HG03175 (cell line): ENCODE measurements around the gene DCLK1.

Experiments used
- ATAC-seq: cut with Tn5 transposase; IDR thresholded peaks from one replicate; pipeline ENCODE4 v1.9.1; 2021; ENCODE audit warnings: mild to moderate bottlenecking, moderate library complexity; ENCODE audit not compliant: unreplicated experiment

The DCLK1 gene

GRCh38 chr13:35909837-35910540 is 221.2 kb downstream of the DCLK1 start:
- ATAC-seq = no peak

GRCh38 chr13:35909091-35909490 is 222.1 kb downstream of the DCLK1 start:
- no peak for ATAC-seq

- ATAC-seq = no peak
Measured at GRCh38 chr13:35908226-35908625, 223.0 kb downstream of the DCLK1 start.

GRCh38 chr13:35906636-35907035 is 224.5 kb downstream of the DCLK1 start:
- ATAC-seq = no peak

GRCh38 chr13:35903075-35903474 is 228.1 kb downstream of the DCLK1 start:
- no peak for ATAC-seq

- no peak for ATAC-seq
Measured at GRCh38 chr13:35898041-35898440, 233.1 kb downstream of the DCLK1 start.

GRCh38 chr13:35894636-35895035 is 236.5 kb downstream of the DCLK1 start:
- ATAC-seq = no peak

- no peak for ATAC-seq
Measured at GRCh38 chr13:35892837-35893814, 238.1 kb downstream of the DCLK1 start.

- ATAC-seq = no peak
Measured at GRCh38 chr13:35891507-35892441, 239.4 kb downstream of the DCLK1 start.

- ATAC-seq = no peak
Measured at GRCh38 chr13:35889560-35889959, 241.6 kb downstream of the DCLK1 start.

- no peak for ATAC-seq
Measured at GRCh38 chr13:35888981-35889380, 242.2 kb downstream of the DCLK1 start.

GRCh38 chr13:35888457-35888883 is 242.7 kb downstream of the DCLK1 start:
- ATAC-seq = no peak

- ATAC-seq = no peak
Measured at GRCh38 chr13:35887115-35887666, 244.0 kb downstream of the DCLK1 start.

- ATAC-seq = no peak
Measured at GRCh38 chr13:35886332-35887114, 244.7 kb downstream of the DCLK1 start.

- ATAC-seq = no peak
Measured at GRCh38 chr13:35884211-35884760, 246.9 kb downstream of the DCLK1 start.

GRCh38 chr13:35882722-35883497 is 248.3 kb downstream of the DCLK1 start:
- ATAC-seq = no peak

- ATAC-seq = no peak
Measured at GRCh38 chr13:35881360-35881759, 249.8 kb downstream of the DCLK1 start.

GRCh38 chr13:35879111-35879510 is 252.1 kb downstream of the DCLK1 start:
- ATAC-seq = no peak

GRCh38 chr13:35876601-35877000 is 254.6 kb downstream of the DCLK1 start:
- ATAC-seq = no peak
